ENCODE measurements around the gene TIGD2. TPM values are rescaled to one million over a fixed set of nuclear protein-coding genes. Genes with fewer than 3 reads are reported as not detected.

TIGD2 gene
- 1 to 10 TPM; 5.3 to 8.1 (median 5.9) TPM for polyA plus RNA-seq (ENCODE audit: low read depth in 6 of 6)

DNA sequence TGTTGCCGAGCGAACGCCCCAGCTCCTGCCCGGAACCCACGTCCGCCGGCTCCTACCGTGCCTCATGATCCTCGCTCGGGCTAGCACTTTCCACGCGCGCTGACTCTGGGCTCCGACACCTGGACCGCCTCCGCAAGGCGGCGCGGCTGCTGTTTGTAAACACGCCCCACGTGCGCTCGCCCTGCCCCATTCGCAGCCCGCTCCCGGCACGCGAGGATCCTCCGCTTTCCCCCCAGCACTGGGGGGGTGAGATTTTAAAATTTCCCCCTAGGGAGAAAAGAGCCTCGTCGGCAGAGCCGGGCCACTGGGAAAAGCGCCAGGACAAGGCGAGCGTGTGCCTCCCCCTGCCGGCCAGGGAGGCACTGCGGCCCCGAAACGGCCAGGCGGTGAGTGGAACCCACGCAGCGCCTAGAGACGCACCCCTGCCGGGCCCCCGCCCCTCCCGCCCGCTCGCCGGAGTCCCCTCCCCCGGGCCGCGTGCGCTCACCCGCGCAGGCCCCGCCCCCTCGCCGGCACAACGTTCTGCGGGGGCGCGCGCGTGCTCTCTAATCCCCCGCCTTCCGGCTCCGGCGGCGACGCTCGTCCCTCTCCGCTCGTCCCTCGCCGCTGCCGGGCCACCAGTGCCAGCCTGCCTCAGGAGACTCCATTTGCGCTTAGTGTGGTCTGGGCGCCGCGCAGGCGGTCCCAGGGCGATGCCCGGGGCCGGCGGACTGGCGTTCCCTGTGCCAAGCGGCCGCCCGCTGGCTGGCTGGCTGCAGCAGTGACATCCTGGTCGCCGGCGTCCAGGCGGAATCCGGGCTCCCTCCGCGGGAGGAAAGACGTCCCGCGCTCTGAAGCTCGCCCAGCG lies at the start of gene TIGD2:
Gene TIGD2, plus strand, starts transcription at position 548 of the 847 bp plus-strand sequence. CDS start 1,442 bp downstream, outside the sequence.
- Mint-ChIP-seq H3K4me1 (peaks cover 19 to 29% (median 20%) of the 10 kb centered on the region in 3 donors), H3K4me3 (peak within 1 kb of the TSS; percentile 85 to 96 (median 92)), H3K36me3 (peaks cover 0 to 18% of the 10 kb centered on the region in 2 donors), H3K27ac (peak within 1 kb of the TSS; percentile 84 to 95 (median 90)), H3K9me3 (peaks cover 0 to 10% (median 3%) of the 10 kb centered on the region in 7 donors), H3K27me3 (peaks cover 0 to 18% (median 16%) of the 10 kb centered on the region in 3 donors)
- DNase-seq: peak; percentile 87
- peak; percentile 88 for ATAC-seq (ENCODE audit: low read depth in 2 of 2)

- H3K36me3 Mint-ChIP-seq: peaks cover 0 to 26% of the 10 kb centered on the region in 2 donors
- no peak overlapping the region for H3K4me3 Mint-ChIP-seq
- peaks cover 4 to 8% (median 5%) of the 10 kb centered on the region in 3 donors for H3K27me3 Mint-ChIP-seq
- H3K27ac Mint-ChIP-seq: no peak overlapping the region
- peaks cover 0 to 25% (median 10%) of the 10 kb centered on the region in 7 donors for H3K9me3 Mint-ChIP-seq
- ATAC-seq (ENCODE audit: low read depth in 2 of 2) (no peak), DNase-seq (no peak)
- peaks cover 0 to 6% (median 2%) of the 10 kb centered on the region in 3 donors for H3K4me1 Mint-ChIP-seq
These were observed 46.5 kb upstream of the TIGD2 start for GRCh38 chr4:89064848-89065247.

DNA sequence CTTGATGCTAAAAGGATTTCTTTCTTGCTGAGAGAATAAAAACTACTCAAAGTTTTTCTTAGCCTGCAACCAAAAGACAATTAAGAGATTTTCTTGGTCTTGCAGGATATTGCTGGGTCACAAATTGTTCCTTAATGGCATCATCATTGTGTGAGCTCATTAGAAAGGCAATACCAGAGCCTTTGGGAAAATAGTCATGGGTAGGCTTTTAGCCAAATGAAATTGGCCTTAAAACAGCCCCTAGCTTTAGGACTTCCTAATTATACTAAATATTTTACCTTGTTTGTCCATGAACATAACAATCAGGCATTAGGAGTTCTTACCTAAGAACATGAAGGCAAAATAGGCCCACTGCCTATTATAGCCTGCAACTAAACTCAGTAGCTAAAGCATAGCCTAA lies 43.9 kb upstream of the TIGD2 start:
- no peak for ATAC-seq (ENCODE audit: low read depth in 2 of 2)
- H3K36me3 Mint-ChIP-seq: peaks cover 0 to 5% of the 10 kb centered on the region in 2 donors
- no peak for DNase-seq
- peaks cover 0 to 8% (median 5%) of the 10 kb centered on the region in 3 donors for H3K27me3 Mint-ChIP-seq
- H3K4me3 Mint-ChIP-seq: no peak overlapping the region
- peaks cover 0 to 3% (median 0%) of the 10 kb centered on the region in 7 donors for H3K9me3 Mint-ChIP-seq
- peaks cover 0 to 6% (median 2%) of the 10 kb centered on the region in 3 donors for H3K4me1 Mint-ChIP-seq
- no peak overlapping the region for H3K27ac Mint-ChIP-seq

DNA sequence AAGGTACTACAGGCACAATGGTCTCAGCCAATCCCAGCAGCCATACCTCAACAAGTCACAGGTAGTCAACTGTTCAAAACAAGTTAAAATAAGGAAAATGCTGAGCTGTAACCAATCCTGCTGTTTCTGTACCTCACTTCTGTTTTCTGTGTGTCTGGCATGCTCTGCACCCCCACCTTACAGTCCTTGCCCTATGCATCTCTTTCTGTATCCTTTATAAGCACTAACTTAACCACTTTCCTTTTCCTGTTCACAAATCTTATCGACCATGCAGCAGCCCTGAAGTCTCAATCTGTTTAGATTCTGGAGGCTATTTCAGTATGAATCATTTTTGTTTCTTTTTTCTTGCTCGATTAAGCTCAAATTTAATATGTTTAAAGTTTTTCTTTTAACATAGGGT lies 41.9 kb upstream of the TIGD2 start:
- no peak overlapping the region for H3K4me3 Mint-ChIP-seq
- DNase-seq (no peak), ATAC-seq (ENCODE audit: low read depth in 2 of 2) (peak in 1 of 2 donors; percentile 28)
- H3K36me3 Mint-ChIP-seq: no peaks in the 10 kb centered on the region
- peaks cover 0 to 2% (median 0%) of the 10 kb centered on the region in 7 donors for H3K9me3 Mint-ChIP-seq
- no peak overlapping the region for H3K27ac Mint-ChIP-seq
- peaks cover 0 to 8% (median 5%) of the 10 kb centered on the region in 3 donors for H3K27me3 Mint-ChIP-seq
- H3K4me1 Mint-ChIP-seq: peaks cover 0 to 6% (median 2%) of the 10 kb centered on the region in 3 donors

GRCh38 chr4:89070041-89070440 lies 41.3 kb upstream of the TIGD2 start:
- Mint-ChIP-seq H3K27ac (no peak overlapping the region), H3K27me3 (peaks cover 0 to 8% (median 0%) of the 10 kb centered on the region in 3 donors), H3K36me3 (no peaks in the 10 kb centered on the region), H3K9me3 (no peaks in the 10 kb centered on the region), H3K4me1 (peaks cover 0 to 6% (median 2%) of the 10 kb centered on the region in 3 donors), H3K4me3 (no peak overlapping the region)
- DNase-seq (no peak), ATAC-seq (ENCODE audit: low read depth in 2 of 2) (no peak)

- no peak overlapping the region for H3K4me3 Mint-ChIP-seq
- H3K9me3 Mint-ChIP-seq: peaks cover 0 to under 1% (median 0%) of the 10 kb centered on the region in 7 donors
- ATAC-seq (ENCODE audit: low read depth in 2 of 2) (no peak), DNase-seq (no peak)
- H3K27me3 Mint-ChIP-seq: peaks cover 0 to 8% (median 0%) of the 10 kb centered on the region in 3 donors
- H3K4me1 Mint-ChIP-seq: peaks cover 0 to 6% (median 2%) of the 10 kb centered on the region in 3 donors
- no peaks in the 10 kb centered on the region for H3K36me3 Mint-ChIP-seq
- no peak overlapping the region for H3K27ac Mint-ChIP-seq
These were observed 40.0 kb upstream of the TIGD2 start for GRCh38 chr4:89071311-89071710.

DNA sequence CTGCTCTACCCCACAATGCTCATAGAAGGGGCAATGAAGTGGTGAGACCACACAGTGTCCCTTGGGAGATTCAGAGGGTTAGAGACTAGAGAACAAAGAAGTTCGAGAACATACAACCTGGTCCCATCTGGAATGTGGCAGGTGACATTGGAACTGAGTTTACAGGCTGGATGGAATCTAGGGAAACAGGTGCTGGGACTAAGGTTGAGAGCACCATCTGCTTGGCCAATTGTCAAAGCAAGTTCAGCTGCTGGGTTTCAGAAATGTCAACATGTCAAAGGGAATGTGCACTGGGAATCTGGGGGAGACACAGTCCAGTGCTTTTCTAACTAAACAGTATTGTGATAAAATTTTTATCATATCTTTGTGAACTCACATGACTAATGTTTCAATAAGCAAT lies 38.4 kb upstream of the TIGD2 start:
- no peak for DNase-seq
- Mint-ChIP-seq H3K4me3 (no peak overlapping the region), H3K4me1 (peaks cover 0 to 6% (median 2%) of the 10 kb centered on the region in 3 donors), H3K27ac (peak overlapping the region in 1 of 6 donors; percentile 69), H3K27me3 (peaks cover 0 to 6% (median 0%) of the 10 kb centered on the region in 3 donors), H3K9me3 (peaks cover 0 to 17% (median 13%) of the 10 kb centered on the region in 7 donors), H3K36me3 (peaks cover 5 to 15% of the 10 kb centered on the region in 2 donors)
- no peak for ATAC-seq (ENCODE audit: low read depth in 2 of 2)

- no peaks in the 10 kb centered on the region for H3K4me1 Mint-ChIP-seq
- H3K36me3 Mint-ChIP-seq: peaks cover 12 to 23% of the 10 kb centered on the region in 2 donors
- ATAC-seq (ENCODE audit: low read depth in 2 of 2) (no peak), DNase-seq (no peak)
- no peak overlapping the region for H3K4me3 Mint-ChIP-seq
- H3K9me3 Mint-ChIP-seq: peaks cover 11 to 39% (median 21%) of the 10 kb centered on the region in 7 donors
- H3K27me3 Mint-ChIP-seq: peaks cover 0 to 6% (median 0%) of the 10 kb centered on the region in 3 donors
- H3K27ac Mint-ChIP-seq: no peak overlapping the region
These were observed 33.6 kb upstream of the TIGD2 start for GRCh38 chr4:89077761-89078160.

DNA sequence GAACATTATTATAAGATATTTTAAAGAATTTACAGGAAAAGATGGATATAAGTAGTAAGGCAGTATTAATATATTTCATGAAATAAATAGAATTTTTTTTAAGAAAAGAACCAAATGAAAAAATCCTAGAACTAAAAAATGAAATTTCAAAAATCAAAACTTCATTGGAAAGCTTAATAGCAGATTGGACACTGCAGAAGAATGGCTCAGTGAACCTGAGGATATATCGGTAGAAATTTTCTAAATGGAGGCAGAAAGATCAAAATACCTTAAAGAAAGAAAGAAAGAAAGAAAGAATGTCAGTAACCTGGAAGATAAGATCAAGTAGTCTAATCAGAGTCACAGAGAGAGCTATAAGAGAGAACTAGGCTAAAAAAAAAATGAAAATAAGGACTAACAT lies 33.0 kb upstream of the TIGD2 start:
- Mint-ChIP-seq H3K36me3 (peaks cover 12 to 23% of the 10 kb centered on the region in 2 donors), H3K4me3 (no peak overlapping the region), H3K4me1 (no peaks in the 10 kb centered on the region), H3K27ac (peak overlapping the region in 1 of 6 donors; percentile 78), H3K9me3 (peaks cover 11 to 39% (median 21%) of the 10 kb centered on the region in 7 donors), H3K27me3 (peaks cover 0 to 6% (median 0%) of the 10 kb centered on the region in 3 donors)
- no peak for DNase-seq
- no peak for ATAC-seq (ENCODE audit: low read depth in 2 of 2)

- Mint-ChIP-seq H3K4me1 (peaks cover 4 to 10% (median 6%) of the 10 kb centered on the region in 3 donors), H3K9me3 (peaks cover 0 to 7% (median 3%) of the 10 kb centered on the region in 7 donors), H3K4me3 (no peak overlapping the region), H3K27me3 (peaks cover 0 to 4% (median 0%) of the 10 kb centered on the region in 3 donors), H3K27ac (no peak overlapping the region), H3K36me3 (no peaks in the 10 kb centered on the region)
- no peak for DNase-seq
- ATAC-seq (ENCODE audit: low read depth in 2 of 2): no peak
These were observed 12.3 kb upstream of the TIGD2 start for GRCh38 chr4:89099034-89099433.

DNA sequence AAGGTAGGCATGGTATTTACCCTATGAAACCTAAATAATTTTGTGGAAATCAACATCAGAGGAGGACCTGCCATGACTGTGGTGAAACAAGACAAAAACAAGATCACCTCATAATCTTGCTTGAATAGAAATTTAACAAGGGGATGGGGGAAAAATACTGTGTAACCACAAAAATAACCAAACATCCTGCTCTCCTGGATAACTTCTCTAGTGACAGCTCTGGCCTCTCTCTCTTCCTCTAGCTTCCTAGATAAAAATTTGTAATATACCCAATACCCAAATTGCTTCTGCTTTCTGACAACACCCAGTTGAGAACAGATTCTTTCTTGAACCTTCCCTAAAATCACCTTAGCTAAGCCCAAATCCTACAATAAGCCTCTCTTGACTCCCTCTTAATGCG lies 11.9 kb upstream of the TIGD2 start:
- no peak overlapping the region for H3K4me3 Mint-ChIP-seq
- H3K27me3 Mint-ChIP-seq: peaks cover 2 to 4% (median 3%) of the 10 kb centered on the region in 3 donors
- H3K36me3 Mint-ChIP-seq: no peaks in the 10 kb centered on the region
- DNase-seq (no peak), ATAC-seq (ENCODE audit: low read depth in 2 of 2) (no peak)
- H3K9me3 Mint-ChIP-seq: peaks cover 0 to 7% (median 3%) of the 10 kb centered on the region in 7 donors
- H3K27ac Mint-ChIP-seq: no peak overlapping the region
- H3K4me1 Mint-ChIP-seq: peaks cover 4 to 10% (median 6%) of the 10 kb centered on the region in 3 donors

DNA sequence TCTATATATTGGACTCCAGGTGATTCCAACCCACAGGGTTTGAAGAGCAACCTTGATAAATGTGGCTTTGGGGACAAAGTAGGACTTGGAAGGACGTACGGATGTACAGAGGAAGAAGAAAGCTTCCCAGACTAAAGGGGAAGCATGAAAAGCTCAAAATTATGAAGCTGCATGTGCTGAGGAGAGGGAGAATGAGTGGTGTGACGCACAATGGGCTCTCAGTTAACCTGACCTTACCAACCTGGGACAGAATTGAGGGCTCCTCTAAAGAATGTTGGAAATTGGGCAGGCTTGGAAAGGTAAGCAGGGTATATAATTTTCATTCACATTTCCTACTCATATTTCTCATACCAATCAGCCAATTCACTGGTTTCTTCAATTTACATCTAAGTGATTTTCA lies 10.5 kb upstream of the TIGD2 start:
- Mint-ChIP-seq H3K9me3 (peaks cover 0 to 5% (median 3%) of the 10 kb centered on the region in 7 donors), H3K4me3 (peak overlapping the region in 1 of 8 donors; percentile 5), H3K27me3 (peaks cover 4 to 8% (median 7%) of the 10 kb centered on the region in 3 donors), H3K27ac (peak overlapping the region in 4 of 6 donors; percentile 6 to 86 (median 74)), H3K4me1 (peaks cover 4 to 10% (median 6%) of the 10 kb centered on the region in 3 donors), H3K36me3 (no peaks in the 10 kb centered on the region)
- ATAC-seq (ENCODE audit: low read depth in 2 of 2): no peak
- no peak for DNase-seq

- Mint-ChIP-seq H3K27ac (peak overlapping the region in 4 of 6 donors; percentile 6 to 86 (median 74)), H3K9me3 (peaks cover 0 to 5% (median 3%) of the 10 kb centered on the region in 7 donors), H3K27me3 (peaks cover 4 to 8% (median 7%) of the 10 kb centered on the region in 3 donors), H3K4me3 (peak overlapping the region in 2 of 8 donors; percentile 41 to 49), H3K4me1 (peaks cover 4 to 10% (median 6%) of the 10 kb centered on the region in 3 donors), H3K36me3 (no peaks in the 10 kb centered on the region)
- peak; percentile 56 to 84 for ATAC-seq (ENCODE audit: low read depth in 2 of 2)
- no peak for DNase-seq
These were observed 9.8 kb upstream of the TIGD2 start for GRCh38 chr4:89101256-89102161.
